Spleen (tissue), 7 donors: ENCODE measurements around the gene FGGY.

Source experiments
- CTCF ChIP-seq, 11 experiments: fragments of 200-600 bp in 7 of 11; fragments of 450-650 bp in 4 of 11; sonication (generic) in 4 of 11; IDR thresholded peaks in 8 of 11; conservative IDR thresholded peaks in 3 of 11; 1 replicate in 7 of 11; 2 replicates in 4 of 11; pipeline versions ENCODE4 v1.4.0 to v1.8.0; 2016 to 2021; ENCODE audit warnings: antibody characterized with exemption in 11 of 11, inconsistent platforms in 4 of 11, mild to moderate bottlenecking in 1 of 11
- POLR2A ChIP-seq, 3 donors: fragments of 450-650 bp; IDR thresholded peaks; one replicate each; pipeline ENCODE4 v1.5.1; 2017; ENCODE audit warnings: antibody characterized with exemption in 3 of 3, mild to moderate bottlenecking in 1 of 3
- POLR2AphosphoS5 ChIP-seq, 3 donors: sonication (generic); formaldehyde crosslinking; IDR thresholded peaks; one replicate each; pipeline ENCODE4 v1.5.1; 2017; ENCODE audit warnings: antibody characterized with exemption in 3 of 3
- donor health status: DM: no; HTN: no; CAD: no; lungs with moderate emphysema.
- donor health status: DM: no; HTN: no; CAD: no.
- donor health status: DM: no; HTN: no; CAD: no.

GRCh38 chr1:59310549-59311250 lies 13.8 kb downstream of the FGGY start:
- no peak for TF ChIP-seq POLR2AphosphoS5 (IDR thresholded peaks at IDR 0.05)
- TF ChIP-seq CTCF (IDR thresholded peaks at IDR 0.05 in 8 of 11, conservative IDR thresholded peaks at IDR 0.05 in 3 of 11), result no peak
- TF ChIP-seq POLR2A (IDR thresholded peaks at IDR 0.05), result no peak
